Gastroesophageal sphincter (tissue), 4 donors: ENCODE results near the gene CPED1. TPM values are rescaled to one million over a fixed set of nuclear protein-coding genes. Genes with fewer than 3 reads are reported as not detected.

Experiments
- ATAC-seq: fragments of 150-250 bp; one replicate; pipeline ENCODE4 v1.9.1; 2016; ENCODE audit warnings: mild to moderate bottlenecking, moderate library complexity
- H3K27ac ChIP-seq, 4 donors: fragments of 200-600 bp; sonication (generic) in 3 of 4; 1 replicate in 3 of 4; 2 replicates in 1 of 4; pipeline ENCODE4 v1.5.1; 2016 to 2019
- H3K27me3 ChIP-seq: fragments of 200-600 bp; sonication (generic); one replicate; pipeline ENCODE4 v1.5.1; 2019
- H3K36me3 ChIP-seq, 2 donors: fragments of 200-600 bp; sonication (generic); one replicate each; pipeline ENCODE4 v1.5.1; 2019; ENCODE audit warnings: control low read depth in 1 of 2
- H3K4me1 ChIP-seq, 3 donors: fragments of 200-600 bp; sonication (generic); 1 replicate in 2 of 3; 2 replicates in 1 of 3; pipeline ENCODE4 v1.5.1; 2016 to 2019; ENCODE audit warnings: control low read depth in 2 of 3
- H3K4me3 ChIP-seq, 2 donors: fragments of 200-600 bp; sonication (generic); one replicate each; pipeline ENCODE4 v1.5.1; 2019; ENCODE audit warnings: mild to moderate bottlenecking in 1 of 2, moderate library complexity in 1 of 2
- H3K9me3 ChIP-seq, 3 donors: fragments of 200-600 bp; sonication (generic); one replicate each; pipeline ENCODE4 v1.5.1; 2017 to 2019; ENCODE audit warnings: control low read depth in 2 of 3
- EP300 ChIP-seq: sonication (generic); formaldehyde crosslinking; IDR thresholded peaks from one replicate; pipeline ENCODE4 v1.6.1; 2017; ENCODE audit warnings: antibody characterized with exemption, mild to moderate bottlenecking
- POLR2A ChIP-seq, 2 donors: fragments of 450-650 bp; IDR thresholded peaks; one replicate each; pipeline ENCODE4 v1.6.1; 2017; ENCODE audit warnings: antibody characterized with exemption in 2 of 2, mild to moderate bottlenecking in 2 of 2, moderate library complexity in 1 of 2
- POLR2AphosphoS5 ChIP-seq: sonication (generic); formaldehyde crosslinking; IDR thresholded peaks from one replicate; pipeline ENCODE4 v1.6.1; 2017; ENCODE audit warnings: antibody characterized with exemption
- WGBS, 2 donors: methylation state at CpG; one replicate each; pipeline ENCODE4 v1.1.5; 2018; ENCODE audit warnings: low coverage in 1 of 2; 5-methylcytosine and 5-hydroxymethylcytosine counted together
- total RNA-seq, 4 donors: library from RNA; depleted of rRNA; stranded (reverse); fragments of >200 nt; gene quantifications; one replicate each; pipeline ENCODE4 v1.1.0, GENCODE V29; 2016
- TF ChIP-seq, protein P1 (sequence below), 4 experiments: fragments of 200-600 bp in 2 of 4; fragments of 450-650 bp in 2 of 4; sonication (generic) in 1 of 4; IDR thresholded peaks; one replicate each; pipeline ENCODE4 v1.5.1; 2017 to 2019; ENCODE audit warnings: antibody characterized with exemption in 4 of 4, mild to moderate bottlenecking in 2 of 4, moderate library complexity in 2 of 4

The CPED1 gene
- total RNA-seq, 4 donors from 2014 or later: 35.1 to 97.7 (median 60.5) TPM

DNA sequence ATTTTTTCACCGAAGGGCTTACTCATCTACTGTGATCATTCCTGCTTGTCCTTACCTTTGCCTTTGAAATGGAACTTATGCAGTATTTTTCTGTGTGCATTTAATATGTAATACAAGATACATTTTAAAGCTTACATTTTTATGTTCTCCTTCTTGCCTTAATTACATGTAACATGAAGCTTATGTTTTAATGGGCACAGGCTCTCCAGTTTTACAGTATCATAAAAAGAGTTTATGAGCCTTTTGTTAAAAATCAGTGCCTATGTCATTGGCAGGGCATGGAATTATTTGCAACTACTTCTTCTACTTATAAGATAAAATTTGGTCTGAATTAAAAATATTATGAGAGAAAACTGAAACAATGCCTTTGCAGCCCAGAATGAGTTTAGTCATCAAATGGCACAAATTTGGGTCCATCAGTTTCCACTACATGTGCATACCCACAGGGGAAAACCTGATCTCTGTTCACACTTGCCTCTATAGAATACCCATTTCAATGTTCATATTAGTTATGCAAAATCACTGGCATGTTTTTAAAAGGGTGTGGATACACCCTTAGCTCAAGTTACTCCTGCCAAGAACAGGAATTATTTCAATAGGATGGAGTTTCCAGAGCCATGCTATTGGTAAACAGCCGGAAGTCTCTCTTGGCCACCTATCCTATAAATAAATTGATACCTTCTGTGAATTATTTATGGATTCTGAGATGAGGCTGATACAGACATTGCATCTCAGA lies 312.3 kb downstream of the CPED1 start:
- no peak for ATAC-seq
- H3K36me3 ChIP-seq: peaks cover 0 to under 1% of the 10 kb centered on the region in 2 donors
- TF ChIP-seq, protein P1, sequence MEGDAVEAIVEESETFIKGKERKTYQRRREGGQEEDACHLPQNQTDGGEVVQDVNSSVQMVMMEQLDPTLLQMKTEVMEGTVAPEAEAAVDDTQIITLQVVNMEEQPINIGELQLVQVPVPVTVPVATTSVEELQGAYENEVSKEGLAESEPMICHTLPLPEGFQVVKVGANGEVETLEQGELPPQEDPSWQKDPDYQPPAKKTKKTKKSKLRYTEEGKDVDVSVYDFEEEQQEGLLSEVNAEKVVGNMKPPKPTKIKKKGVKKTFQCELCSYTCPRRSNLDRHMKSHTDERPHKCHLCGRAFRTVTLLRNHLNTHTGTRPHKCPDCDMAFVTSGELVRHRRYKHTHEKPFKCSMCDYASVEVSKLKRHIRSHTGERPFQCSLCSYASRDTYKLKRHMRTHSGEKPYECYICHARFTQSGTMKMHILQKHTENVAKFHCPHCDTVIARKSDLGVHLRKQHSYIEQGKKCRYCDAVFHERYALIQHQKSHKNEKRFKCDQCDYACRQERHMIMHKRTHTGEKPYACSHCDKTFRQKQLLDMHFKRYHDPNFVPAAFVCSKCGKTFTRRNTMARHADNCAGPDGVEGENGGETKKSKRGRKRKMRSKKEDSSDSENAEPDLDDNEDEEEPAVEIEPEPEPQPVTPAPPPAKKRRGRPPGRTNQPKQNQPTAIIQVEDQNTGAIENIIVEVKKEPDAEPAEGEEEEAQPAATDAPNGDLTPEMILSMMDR (IDR thresholded peaks at IDR 0.05): no peak
- TF ChIP-seq POLR2AphosphoS5 (no peak), POLR2A (IDR thresholded peaks at IDR 0.05) (no peak), EP300 (no peak)
- H3K4me3 ChIP-seq: no peak overlapping the region
- WGBS, 2 donors: 83 to 96% methylated on average over 2 of the region's 2 CpGs
- no peak overlapping the region for H3K27ac ChIP-seq
- no peaks in the 10 kb centered on the region for H3K27me3 ChIP-seq
- H3K9me3 ChIP-seq: no peaks in the 10 kb centered on the region
- H3K4me1 ChIP-seq: no peaks in the 10 kb centered on the region

DNA sequence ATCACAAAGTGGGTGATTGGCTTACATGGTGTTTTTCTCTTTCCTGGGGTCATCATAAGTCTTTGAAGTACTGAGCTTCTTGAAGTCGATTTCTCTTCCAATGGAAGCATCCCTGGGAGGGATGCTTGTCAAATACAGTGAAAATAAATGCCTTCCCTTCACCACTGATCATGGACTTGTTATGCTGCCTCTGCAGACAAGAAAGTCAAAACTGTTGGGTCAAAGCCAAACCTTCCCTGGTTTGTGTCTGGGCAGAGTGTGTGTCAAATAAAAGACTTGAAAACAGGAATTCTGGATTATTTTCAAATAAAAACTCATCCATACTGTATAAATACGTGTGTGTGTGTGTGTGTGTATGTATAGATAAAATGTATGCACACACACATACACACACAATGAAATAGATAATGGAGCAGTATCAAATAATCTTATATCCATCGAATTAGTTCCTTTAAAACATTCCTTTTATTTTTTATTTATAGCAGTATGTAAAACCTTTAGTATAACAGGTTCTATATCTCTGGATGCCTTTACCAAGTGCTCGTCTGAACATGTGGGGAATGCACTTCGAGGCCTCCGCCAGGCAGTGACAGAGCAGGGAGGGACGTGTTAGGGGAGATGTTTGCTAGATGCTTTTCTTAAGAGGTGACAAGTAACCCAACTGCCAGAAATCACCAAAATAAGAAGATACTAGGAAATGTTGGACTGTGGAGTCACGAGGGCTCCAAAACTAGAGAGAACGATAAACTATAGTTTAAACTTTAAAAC lies 313.1 kb downstream of the CPED1 start:
- Histone ChIP-seq H3K4me3 (no peak overlapping the region), H3K9me3 (no peaks in the 10 kb centered on the region), H3K27me3 (no peaks in the 10 kb centered on the region), H3K4me1 (no peaks in the 10 kb centered on the region), H3K27ac (no peak overlapping the region), H3K36me3 (no peaks in the 10 kb centered on the region)
- TF ChIP-seq EP300: no peak
- TF ChIP-seq POLR2A (IDR thresholded peaks at IDR 0.05): no peak
- no peak for TF ChIP-seq POLR2AphosphoS5
- WGBS, 2 donors: 72 to 77% methylated on average over 3 to 8 of the region's 9 CpGs
- ATAC-seq: no peak

DNA sequence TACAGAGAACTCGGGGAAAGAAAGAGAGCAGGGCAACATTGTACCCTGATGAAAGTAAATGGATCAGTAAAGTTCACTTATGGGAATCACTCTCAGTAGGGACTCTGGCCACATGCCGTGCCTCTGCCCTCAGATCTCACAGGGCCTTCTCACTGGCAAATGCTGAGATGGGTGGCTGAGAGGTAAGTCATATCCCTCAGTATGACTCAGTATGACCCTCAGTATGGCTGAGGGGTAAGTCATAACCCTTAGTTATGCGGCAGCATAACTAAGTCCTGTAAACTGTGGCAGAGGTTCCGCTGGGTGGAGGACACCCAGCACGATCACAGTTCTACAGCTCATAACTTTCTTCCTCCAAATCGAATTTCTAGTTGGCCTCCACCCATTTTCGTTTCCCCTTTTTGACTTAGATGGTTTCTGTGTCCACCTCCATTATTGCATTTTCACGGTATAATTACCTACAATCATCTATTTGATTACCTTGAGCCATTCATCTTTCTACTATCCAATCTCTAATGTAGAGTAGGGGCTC lies 313.8 kb downstream of the CPED1 start:
- Histone ChIP-seq H3K27ac (no peak overlapping the region), H3K4me1 (no peaks in the 10 kb centered on the region), H3K4me3 (no peak overlapping the region), H3K9me3 (no peaks in the 10 kb centered on the region), H3K36me3 (no peaks in the 10 kb centered on the region), H3K27me3 (no peaks in the 10 kb centered on the region)
- ATAC-seq: no peak
- 84 to 86% methylated on average over 8 of the region's 8 CpGs for WGBS, 2 donors
- TF ChIP-seq, protein P1 (IDR thresholded peaks at IDR 0.05): no peak
- TF ChIP-seq POLR2AphosphoS5: no peak
- TF ChIP-seq POLR2A (IDR thresholded peaks at IDR 0.05): no peak
- no peak for TF ChIP-seq EP300

DNA sequence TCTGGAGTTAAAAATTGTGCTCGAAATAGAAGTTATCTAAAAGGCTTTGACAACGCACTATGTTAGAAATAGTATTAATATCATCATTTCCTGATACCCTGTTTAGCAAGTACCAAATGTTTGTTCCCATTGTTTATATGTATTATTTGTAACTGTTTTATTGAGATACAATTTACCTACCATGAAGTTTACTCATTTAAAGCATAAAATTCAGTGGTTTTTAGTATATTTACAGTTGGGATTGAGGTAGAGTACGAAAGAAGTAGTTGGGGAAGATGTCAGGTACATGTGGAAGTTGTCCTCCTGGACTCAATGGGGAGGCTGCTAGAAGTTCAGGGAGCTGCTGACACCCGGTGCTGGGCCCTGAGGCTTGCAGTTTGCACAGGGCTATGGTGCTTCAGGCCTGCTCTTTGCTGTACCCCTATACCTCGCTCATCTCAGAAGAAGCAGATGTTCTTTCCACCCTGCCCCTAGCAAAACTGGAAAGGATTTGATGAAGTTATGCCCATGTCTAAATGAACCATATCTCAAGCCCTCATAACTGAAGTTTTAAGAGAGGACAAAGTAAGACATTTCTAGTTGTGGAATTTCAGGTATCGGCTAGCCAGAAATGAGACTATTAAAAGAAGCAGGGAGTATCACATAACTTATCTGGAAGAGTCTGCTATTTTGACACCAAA lies 315.1 kb downstream of the CPED1 start:
- WGBS, 2 donors: 94% methylated on average over 5 to 6 of the region's 6 CpGs
- no peak overlapping the region for H3K27ac ChIP-seq
- no peaks in the 10 kb centered on the region for H3K4me1 ChIP-seq
- H3K36me3 ChIP-seq: no peaks in the 10 kb centered on the region
- no peak for ATAC-seq
- H3K9me3 ChIP-seq: no peaks in the 10 kb centered on the region
- TF ChIP-seq, protein P1 (IDR thresholded peaks at IDR 0.05): no peak
- TF ChIP-seq POLR2A (IDR thresholded peaks at IDR 0.05) (no peak), EP300 (no peak), POLR2AphosphoS5 (no peak)
- no peaks in the 10 kb centered on the region for H3K27me3 ChIP-seq
- no peak overlapping the region for H3K4me3 ChIP-seq

DNA sequence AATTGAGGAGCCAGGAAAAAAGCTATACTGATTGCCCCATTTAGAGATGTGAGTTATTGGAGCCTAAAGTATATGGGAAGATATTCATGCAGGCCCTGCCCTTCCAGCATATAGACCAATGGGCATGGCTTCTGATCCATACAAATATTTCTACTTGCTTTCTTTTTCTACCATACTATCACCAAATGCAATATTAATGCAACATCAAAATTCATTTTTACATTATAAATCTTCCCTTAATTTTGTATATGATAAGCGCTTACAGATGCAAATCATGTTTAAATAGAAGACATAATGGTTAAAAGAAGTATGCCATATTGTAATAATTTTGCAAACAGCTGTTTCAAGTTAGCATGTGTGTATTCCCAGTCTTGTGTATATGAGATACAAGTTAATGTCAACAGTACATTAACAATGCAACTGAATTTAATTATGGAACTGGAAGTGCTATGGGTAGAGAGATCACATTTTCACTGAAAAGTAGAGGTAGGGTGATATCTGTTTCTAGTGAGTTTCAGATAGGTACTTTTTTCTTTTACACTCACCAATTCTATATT lies 315.7 kb downstream of the CPED1 start:
- Histone ChIP-seq H3K27me3 (no peaks in the 10 kb centered on the region), H3K36me3 (no peaks in the 10 kb centered on the region), H3K4me1 (no peaks in the 10 kb centered on the region), H3K27ac (no peak overlapping the region), H3K9me3 (no peaks in the 10 kb centered on the region), H3K4me3 (no peak overlapping the region)
- TF ChIP-seq, protein P1 (IDR thresholded peaks at IDR 0.05): no peak
- TF ChIP-seq EP300 (no peak), POLR2AphosphoS5 (no peak), POLR2A (IDR thresholded peaks at IDR 0.05) (no peak)
- WGBS, 2 donors: 75 to 92% methylated on average over 1 of the region's 1 CpG
- no peak for ATAC-seq
